AG09309 (cell line): Measurements from ENCODE around the gene BHLHE41.

Source experiments
- DNase-seq: peaks from one replicate; pipeline ENCODE4 v3.0.0-alpha.2; 2010; ENCODE audit warnings: low read depth
- H3K4me3 ChIP-seq: 2 replicates; pipeline ENCODE4 v1.5.1; 2011; ENCODE audit warnings: mild to moderate bottlenecking, low read depth, low read length, moderate library complexity; ENCODE audit not compliant: control insufficient read depth
- TF ChIP-seq, protein P1 (sequence below): IDR thresholded peaks from 2 replicates; pipeline ENCODE4 v1.5.1; 2011; ENCODE audit warnings: mild to moderate bottlenecking, low read depth, low read length, inconsistent platforms; ENCODE audit not compliant: insufficient read depth, control insufficient read depth; ENCODE audit errors: missing control alignments

The BHLHE41 gene

DNA sequence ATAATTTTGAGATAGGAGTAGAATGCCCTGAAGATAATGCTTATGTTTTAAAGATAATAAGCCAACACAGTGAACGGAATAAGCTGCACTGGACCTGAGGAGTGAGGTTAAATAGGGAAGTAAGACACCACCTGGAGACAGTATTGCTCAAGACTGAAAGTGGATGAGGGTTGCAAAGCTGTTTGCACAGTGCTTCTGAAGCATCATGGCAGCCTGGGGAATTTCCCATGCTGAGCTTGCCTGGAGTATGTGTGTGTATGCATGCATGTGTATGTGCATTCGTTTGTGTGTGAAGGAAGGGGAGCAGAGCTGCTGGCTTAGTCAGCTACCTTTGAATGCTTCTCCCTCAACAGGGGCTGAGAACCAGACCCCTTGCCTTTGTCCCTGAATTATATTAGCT, 35.8 kb downstream of the BHLHE41 start:
- H3K4me3 ChIP-seq = no peak overlapping the region
- TF ChIP-seq, protein P1, sequence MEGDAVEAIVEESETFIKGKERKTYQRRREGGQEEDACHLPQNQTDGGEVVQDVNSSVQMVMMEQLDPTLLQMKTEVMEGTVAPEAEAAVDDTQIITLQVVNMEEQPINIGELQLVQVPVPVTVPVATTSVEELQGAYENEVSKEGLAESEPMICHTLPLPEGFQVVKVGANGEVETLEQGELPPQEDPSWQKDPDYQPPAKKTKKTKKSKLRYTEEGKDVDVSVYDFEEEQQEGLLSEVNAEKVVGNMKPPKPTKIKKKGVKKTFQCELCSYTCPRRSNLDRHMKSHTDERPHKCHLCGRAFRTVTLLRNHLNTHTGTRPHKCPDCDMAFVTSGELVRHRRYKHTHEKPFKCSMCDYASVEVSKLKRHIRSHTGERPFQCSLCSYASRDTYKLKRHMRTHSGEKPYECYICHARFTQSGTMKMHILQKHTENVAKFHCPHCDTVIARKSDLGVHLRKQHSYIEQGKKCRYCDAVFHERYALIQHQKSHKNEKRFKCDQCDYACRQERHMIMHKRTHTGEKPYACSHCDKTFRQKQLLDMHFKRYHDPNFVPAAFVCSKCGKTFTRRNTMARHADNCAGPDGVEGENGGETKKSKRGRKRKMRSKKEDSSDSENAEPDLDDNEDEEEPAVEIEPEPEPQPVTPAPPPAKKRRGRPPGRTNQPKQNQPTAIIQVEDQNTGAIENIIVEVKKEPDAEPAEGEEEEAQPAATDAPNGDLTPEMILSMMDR = no peak
- DNase-seq = no peak

DNA sequence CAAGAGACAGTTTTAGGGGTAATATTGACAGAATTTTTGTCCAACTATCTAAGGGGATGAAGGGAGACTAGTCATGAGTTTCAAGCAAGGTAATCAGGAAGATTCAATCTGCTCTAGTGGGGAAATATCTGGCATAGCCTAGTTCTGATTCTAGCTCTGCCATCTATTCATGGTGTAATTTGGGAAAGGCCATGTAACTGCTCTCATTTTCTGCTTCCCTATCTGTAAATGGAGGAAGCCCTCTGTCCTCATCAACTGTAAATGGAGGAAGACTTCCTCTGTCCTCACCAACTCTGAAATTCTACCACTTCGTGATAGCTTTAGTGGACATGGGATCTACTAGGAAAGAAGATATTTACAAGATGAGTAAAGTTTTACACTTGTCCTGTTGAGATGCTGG, 37.9 kb downstream of the BHLHE41 start:
- no peak overlapping the region for H3K4me3 ChIP-seq
- TF ChIP-seq, protein P1 = no peak

DNA sequence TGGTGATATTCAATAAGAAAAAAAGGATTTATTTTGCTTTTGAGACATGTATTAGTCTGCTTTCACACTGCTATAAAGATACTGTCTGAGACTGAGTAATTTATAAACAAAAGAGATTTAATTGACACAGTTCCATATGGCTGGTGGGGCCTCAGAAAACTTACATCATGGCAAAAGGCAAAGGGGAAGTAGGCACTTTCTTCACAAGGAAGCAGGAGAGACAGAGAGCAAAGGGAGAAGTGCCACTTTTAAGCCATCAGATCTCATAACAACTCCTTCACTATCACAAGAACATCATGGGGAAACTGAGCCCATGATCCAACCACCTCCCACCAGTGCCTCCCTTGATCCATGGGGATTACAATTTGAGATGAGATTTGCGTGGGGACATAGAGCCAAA, 43.9 kb downstream of the BHLHE41 start:
- DNase-seq = no peak
- TF ChIP-seq, protein P1 = no peak

More for the DNA sequence above, 37.9 kb downstream of the BHLHE41 start:
- no peak for DNase-seq

DNA sequence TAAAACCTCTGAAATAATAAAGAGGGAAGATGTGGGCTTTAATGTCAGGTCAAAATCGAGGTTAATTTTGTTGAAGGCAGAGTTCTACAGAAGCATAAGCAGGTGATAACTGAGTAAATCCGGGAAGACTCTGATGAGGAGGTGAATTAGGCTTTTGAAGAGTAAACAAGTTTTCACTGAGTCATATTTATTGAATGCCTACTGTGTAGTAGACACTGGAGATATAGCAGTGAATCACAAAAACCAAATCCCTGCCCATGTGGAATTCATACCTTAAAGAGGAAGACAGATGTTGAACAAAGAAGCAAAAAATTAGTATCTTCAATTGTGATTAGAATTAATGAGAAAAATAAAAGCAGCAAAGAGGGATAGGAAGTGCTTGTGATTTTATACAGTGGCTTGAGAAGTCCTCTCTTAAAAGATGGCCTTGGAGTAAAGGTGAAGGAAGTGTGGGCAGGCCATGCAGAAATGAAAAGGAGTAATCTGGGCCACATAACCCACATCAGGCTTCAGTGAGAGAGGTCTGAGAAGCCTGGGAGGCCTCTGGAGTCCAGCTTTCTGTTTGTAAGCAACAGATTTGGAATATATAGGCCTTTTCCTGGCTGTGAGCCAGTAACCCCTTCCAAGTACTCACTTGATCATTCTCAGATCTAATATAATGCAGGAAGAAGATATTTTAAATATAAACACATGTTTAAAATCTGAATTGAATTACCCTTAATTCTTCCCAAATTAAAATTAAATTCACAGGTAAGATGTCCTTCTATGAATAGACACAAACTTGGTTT, 46.7 kb downstream of the BHLHE41 start:
- DNase-seq = no peak
- H3K4me3 ChIP-seq = no peak overlapping the region
- TF ChIP-seq, protein P1 = no peak

More for the DNA sequence above, 43.9 kb downstream of the BHLHE41 start:
- H3K4me3 ChIP-seq = no peak overlapping the region
